ENCODE data around the gene RSBN1.
"Not testable (repeated sequence)": the region's sequence is repeated elsewhere in the genome, so short reads cannot be mapped to it uniquely, and the experiment has no call there.

Gene RSBN1

GRCh38 chr1:113779542-113779941 lies 32.7 kb downstream of the RSBN1 start:
- DNase-seq, result no peak

- no peak for DNase-seq
Measured at GRCh38 chr1:113777561-113777960, 34.7 kb downstream of the RSBN1 start.

- no peak for DNase-seq
Measured at GRCh38 chr1:113770031-113770430, 42.2 kb downstream of the RSBN1 start.

DNA sequence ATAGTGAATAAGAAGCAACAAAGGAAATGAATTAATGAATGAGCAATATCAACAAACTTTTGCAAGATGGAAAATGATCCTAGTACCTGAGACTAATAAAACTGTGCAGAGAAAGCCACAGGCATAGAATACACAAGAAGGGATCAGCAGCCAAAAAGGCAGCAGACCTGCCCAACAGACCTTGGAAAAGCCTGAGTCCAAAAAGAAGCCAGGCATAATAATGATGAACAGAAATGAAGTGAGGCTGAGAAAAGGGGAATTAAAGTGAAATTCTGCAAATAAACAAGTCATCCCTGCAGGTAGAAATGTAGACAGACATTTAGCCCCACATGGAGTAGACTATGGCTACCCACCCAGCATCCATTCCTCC lies 42.7 kb downstream of the RSBN1 start:
- DNase-seq, result no peak

DNA sequence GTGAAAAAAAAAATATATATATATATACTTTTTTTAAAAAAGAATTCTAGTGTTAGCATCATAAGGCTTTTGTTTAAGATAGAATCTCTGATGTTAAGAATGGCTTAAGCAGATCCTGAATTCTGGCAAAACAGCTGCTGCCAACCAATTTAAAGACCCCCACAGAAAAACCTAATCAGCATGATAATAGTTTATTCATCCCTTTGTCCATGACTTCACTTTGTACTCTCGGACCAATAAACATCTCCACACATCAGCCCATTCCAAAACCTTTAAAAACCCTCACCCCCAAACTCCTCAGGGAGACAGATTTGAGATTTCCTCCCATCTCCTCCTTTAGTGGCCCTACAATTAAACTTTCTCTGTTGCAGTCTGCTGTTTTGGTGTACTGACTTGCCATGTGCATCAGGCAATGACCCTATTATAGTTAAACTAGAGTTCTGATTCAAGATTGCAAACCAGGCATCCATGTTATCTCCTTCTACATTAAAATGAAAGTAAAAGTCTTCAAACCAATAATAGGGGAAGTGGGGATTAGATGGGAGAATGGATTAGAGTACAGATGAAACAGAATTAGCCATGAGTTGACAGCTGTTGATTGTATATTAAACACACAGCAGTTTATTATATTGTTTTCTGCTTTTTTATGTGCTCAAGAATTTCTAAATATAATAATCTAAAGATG lies 43.2 kb downstream of the RSBN1 start:
- no peak for DNase-seq

- DNase-seq, result no peak
Measured at GRCh38 chr1:113765306-113766230, 46.7 kb downstream of the RSBN1 start.

DNA sequence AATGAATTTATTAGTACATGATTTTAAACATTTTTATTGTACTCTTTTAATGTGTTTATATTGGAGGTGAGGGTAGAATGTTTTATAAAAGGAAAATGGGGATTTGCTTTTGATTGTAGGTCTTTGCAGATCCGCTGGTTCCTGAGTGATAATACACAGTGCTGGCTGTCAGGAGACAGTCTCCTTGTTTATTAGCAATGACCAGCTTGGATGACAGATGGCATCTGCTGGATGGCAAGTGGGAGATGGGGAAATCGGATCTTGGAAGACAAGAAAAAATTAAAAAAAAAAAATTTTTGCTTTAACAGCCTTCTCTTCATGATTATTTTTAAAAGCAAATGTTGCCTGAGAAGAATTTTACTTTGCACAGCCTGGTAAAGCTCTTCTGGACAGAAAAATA lies 48.6 kb downstream of the RSBN1 start:
- peak; percentile 96 for DNase-seq

DNA sequence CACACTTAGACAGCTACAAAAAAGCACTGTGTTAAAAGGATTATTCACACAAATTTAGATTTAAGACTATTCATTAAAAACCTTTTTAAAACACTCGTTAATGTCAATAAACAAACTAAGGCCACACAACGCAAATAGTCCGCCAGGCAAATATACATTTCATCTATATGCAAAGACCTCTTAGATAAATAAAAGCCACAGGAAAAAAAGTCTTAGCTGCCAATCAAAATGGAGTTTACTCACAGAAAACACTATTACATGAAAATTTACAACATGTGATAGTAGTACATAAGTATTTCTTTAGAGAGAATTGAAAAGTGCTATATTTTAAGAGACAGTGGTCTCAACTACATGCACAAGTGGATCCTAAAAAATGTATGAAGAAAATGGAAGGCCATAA lies 50.3 kb downstream of the RSBN1 start:
- no peak for DNase-seq

DNA sequence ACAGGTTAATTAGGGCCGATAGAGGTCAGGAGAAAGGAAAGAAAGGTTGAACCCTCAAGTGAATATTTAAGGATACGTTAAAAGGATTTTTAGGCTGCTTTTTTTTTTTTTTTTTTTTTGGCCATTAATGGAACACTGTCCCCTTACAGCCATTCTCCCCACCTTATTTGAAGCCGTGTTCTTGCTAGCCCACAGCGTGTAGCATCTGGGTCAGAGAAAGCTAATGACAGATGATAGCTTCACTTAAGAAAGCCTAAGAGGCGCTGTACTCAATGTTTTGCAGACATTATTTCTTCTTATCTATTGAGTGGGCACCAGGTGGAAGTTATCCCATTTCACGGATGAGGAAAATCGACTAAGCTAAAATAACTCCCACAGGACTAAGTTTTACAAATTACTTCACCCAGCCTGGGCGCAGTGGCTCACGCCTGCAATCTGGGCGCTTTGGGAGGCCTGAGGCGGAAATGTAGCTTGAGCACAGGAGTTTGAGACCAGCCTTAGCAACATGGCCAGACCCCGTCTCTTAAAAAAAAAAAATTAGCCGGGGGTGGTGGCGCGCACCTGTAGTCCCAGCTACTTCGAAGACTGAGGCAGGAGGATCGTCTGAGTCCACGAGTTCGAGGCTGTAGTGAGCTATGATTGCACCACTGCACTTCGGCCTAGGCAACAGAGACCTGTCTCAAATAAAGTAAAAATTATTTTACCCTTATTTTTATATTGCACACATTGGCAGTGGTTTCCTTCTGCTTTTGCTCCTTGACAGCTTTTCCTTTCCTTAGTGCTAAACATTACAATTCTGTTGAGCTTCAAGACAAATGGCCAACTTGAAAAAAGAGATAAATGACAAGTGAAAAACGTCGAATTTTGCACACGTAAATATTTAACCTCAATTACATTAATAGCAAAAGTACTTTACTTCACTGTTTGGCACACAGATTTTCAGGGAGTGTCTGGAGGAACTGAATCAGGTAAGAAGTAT lies 51.9 kb downstream of the RSBN1 start:
- peak; percentile 59 for DNase-seq

- DNase-seq, result peak; percentile 72
Measured at GRCh38 chr1:113759333-113760101, 52.8 kb downstream of the RSBN1 start, which contains the start of gene PHTF1. TSS of gene PHTF1 (minus strand) at chr1:113759486. CDS start at chr1:113758703, 783 bp downstream.

DNA sequence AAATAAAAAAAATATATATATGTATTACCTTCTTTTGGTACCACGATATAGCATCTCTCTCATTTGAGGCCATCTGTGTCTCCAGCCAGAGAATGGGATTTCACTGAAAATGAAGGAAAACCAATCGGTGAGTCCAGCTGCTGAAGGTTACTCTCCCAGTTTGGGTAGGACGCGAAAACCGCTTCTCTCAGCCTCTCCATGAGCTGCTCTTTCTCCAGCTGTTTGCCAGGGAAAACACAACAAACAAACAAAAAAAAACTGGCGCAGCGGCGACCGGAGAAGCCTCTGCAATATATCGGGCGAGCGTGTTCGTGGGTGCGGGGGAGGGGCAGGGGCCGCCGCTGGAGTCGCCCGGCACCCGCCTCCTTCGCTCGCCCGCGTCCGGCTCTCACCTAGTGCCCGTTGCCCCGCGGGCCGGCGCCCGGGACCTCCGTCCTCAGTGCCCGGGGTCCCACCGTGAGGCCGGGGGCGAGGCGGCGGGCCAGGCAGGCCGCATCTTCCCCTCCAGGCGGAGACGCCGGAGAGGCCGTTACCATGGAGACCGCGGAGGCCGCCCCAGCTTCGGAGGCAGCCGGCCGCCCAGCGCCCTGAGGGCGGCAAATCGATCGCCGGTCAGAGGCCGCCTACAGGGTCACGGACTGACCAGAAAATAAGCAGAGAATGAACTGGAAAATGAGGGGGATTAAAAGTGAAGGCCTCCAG lies 53.5 kb downstream of the RSBN1 start:
- DNase-seq, result peak; percentile 67

DNA sequence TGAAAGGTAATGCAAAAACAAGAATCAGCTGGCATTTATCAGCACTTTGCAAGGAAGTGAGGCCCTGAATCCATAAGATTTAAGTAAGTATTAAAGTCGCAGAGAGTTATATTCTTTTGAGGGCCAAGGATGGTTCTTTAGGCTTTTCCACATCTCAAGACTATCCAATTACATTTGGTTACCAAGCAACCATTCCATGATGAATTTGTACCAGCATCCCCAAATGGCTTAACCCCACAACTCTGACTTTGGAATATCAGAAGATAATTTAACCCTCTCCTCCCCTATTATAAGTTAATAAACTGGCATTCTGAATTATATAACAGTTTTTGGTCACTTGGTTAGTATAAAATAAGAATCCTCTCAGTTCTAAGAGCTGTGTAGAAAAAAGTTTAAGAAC lies 55.8 kb downstream of the RSBN1 start:
- peak; percentile 19 for DNase-seq

DNA sequence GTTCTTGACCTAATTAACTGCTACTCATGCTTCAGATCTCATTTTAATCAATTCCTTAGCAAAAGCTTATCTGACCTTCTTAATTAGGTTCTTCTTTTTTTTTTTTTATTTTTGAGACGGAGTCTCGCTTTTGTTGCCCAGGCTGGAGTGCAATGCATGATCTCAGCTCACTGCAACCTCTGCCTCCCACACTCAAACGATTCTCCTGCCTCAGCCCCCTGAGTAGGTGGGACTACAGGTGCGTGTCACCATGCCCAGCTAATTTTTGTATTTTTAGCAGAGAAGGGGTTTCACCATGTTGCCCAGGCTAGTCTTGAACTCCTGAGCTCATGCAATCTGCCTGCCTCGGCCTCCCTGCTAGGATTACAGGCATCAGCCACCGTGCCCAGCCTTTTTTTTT lies 58.9 kb downstream of the RSBN1 start:
- DNase-seq, result not testable (repeated sequence)

- no peak for DNase-seq
Measured at GRCh38 chr1:113751516-113751915, 60.8 kb downstream of the RSBN1 start.

- DNase-seq, result no peak
Measured at GRCh38 chr1:113751114-113751513, 61.2 kb downstream of the RSBN1 start.

DNA sequence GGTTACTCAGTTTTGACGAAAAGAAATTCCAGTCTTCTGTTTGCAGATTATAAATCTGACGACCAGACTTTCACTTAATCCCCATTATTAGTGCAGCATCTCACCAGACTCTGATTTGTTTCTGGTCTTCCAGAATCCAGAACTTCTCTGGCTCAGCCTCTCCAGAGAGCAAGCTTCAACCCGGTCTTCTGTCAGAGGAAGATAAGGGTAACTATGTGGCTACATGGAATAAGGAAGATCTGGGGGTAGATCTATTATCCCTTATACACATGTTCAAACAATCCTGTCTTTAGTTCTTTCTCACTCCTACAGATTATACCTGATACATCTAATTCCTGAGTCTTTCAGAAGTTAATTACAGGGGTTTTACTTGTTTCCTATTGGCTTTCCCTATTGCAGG lies 62.9 kb downstream of the RSBN1 start:
- DNase-seq, result no peak

DNA sequence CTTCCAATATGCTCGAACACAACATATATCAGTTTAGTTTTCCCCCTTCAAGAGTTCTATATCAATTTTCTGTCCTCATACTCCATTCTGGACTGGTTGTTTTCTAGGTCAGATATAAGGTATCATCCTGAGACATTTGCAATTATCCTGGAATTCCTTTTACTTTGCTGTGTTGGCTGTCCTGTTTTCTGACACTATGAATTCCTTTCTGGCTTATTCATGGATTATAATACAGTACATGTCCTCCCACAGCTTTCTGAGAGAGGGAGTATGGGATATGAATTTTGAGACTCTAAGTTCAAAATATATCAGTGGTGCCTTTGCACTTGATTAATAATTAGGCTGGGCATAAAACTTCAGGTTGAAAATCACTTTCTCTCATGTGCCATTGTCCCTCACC lies 64.9 kb downstream of the RSBN1 start:
- DNase-seq, result no peak

- DNase-seq, result peak; percentile 94
Measured at GRCh38 chr1:113745425-113745824, 66.9 kb downstream of the RSBN1 start.

GRCh38 chr1:113744114-113744513 lies 68.2 kb downstream of the RSBN1 start:
- no peak for DNase-seq

DNA sequence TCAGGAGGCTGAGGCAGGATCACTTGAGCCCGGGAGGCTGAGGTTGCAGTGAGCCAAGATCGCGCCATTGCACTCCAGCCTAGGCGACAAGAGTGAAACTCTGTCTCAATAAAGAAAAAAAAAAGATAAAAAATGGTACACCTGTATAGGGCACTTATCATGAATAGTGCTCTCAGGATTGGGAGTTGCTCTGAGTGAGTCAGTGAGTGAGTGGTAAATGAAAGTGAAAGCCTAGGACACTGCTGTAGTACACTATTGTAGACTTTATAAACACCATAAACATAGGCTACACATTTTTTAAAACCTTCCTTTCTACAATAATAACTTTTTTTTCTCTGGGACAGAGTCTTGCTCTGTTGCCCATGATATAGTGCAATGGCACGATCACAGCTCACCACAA lies 69.8 kb downstream of the RSBN1 start:
- no peak for DNase-seq

- DNase-seq, result no peak
Measured at GRCh38 chr1:113734357-113735055, 77.8 kb downstream of the RSBN1 start.

Data from NCI-H2171 treated with DMSO at 0.1 percent for 48 hours (cell line).